ENCODE measurements around the gene TDRD7. TPM values are rescaled to one million over a fixed set of nuclear protein-coding genes. Genes with fewer than 3 reads are reported as not detected.

TDRD7 gene
- total and polyA plus RNA-seq, 9 of the 15 experiments (the other 6 are each of a cell fraction or from before 2014, with no cell fraction given), result 2.2 to 7.7 (median 5.2) TPM

- Histone ChIP-seq H3K4me2 (ENCODE audit: insufficient read depth, low read length) (no peak overlapping the region), H3K36me3 (ENCODE audit: control insufficient read depth, insufficient read depth, low read length) (no peaks in the 10 kb centered on the region), H3K27ac (ENCODE audit: extremely low read depth, low read depth, low read length) (no peak overlapping the region), H3K4me1 (replicated peaks in 1 of 2; ENCODE audit: control insufficient read depth in 2 of 2, insufficient read depth in 2 of 2, low read length in 2 of 2) (no peaks in the 10 kb centered on the region), H3K79me2 (ENCODE audit: control insufficient read depth, insufficient read depth, low read length) (no peaks in the 10 kb centered on the region), H3K27me3 (ENCODE audit: control insufficient read depth in 2 of 2, insufficient read depth in 2 of 2, low read length in 2 of 2) (no peaks in the 10 kb centered on the region), H3K9ac (ENCODE audit: insufficient read depth in 1 of 2, low read depth in 2 of 2, low read length in 2 of 2) (no peak overlapping the region), H3K9me3 (replicated peaks; ENCODE audit: control insufficient read depth, insufficient read depth, low read depth, low read length) (no peaks in the 10 kb centered on the region), H4K20me1 (replicated peaks; ENCODE audit: control insufficient read depth, insufficient read depth, low read length) (no peaks in the 10 kb centered on the region), H3K4me3 (no peak overlapping the region), H2AFZ (ENCODE audit: low read depth, low read length) (no peak overlapping the region), H3K9me1 (ENCODE audit: control insufficient read depth, insufficient read depth, low read length) (no peaks in the 10 kb centered on the region)
- no peak for TF ChIP-seq HMGN3 (IDR thresholded peaks at IDR 0.05; ENCODE audit: borderline replicate concordance, extremely low read depth, insufficient read length, low read depth, low read length)
- no peak for TF ChIP-seq L3MBTL2 (IDR thresholded peaks at IDR 0.05)
- TF ChIP-seq SREBF2 (CRISPR knock-in tag; IDR thresholded peaks at IDR 0.05), result no peak
- no peak for TF ChIP-seq ZNF740 (CRISPR knock-in tag; IDR thresholded peaks at IDR 0.05)
- TF ChIP-seq ZNF740 (tag; IDR thresholded peaks at IDR 0.05), result no peak
- no peak for TF ChIP-seq CTCF (IDR thresholded peaks at IDR 0.05 in 2 of 3, conservative IDR thresholded peaks at IDR 0.05 in 1 of 3; ENCODE audit: insufficient read depth in 2 of 3, low read depth in 1 of 3, low read length in 3 of 3)
- TF ChIP-seq SOX6 (IDR thresholded peaks at IDR 0.05), result no peak
- no peak for TF ChIP-seq HDAC6 (IDR thresholded peaks at IDR 0.05; ENCODE audit: low read depth, low read length)
- TF ChIP-seq PKNOX1 (IDR thresholded peaks at IDR 0.05), result no peak
- TF ChIP-seq PML (IDR thresholded peaks at IDR 0.05; ENCODE audit: low read length), result no peak
- TF ChIP-seq ZNF830 (CRISPR knock-in tag; IDR thresholded peaks at IDR 0.05), result no peak
- no peak for TF ChIP-seq TAL1 (IDR thresholded peaks at IDR 0.05)
- TF ChIP-seq ESRRA (IDR thresholded peaks at IDR 0.05; ENCODE audit: borderline replicate concordance, low read depth), result no peak
- POLR2A ChIA-PET, result no interaction called here
- no peak for FAIRE-seq
- no TSS peak for BruUV-seq (replicated peaks)
- 28% methylated on average over 2 of the region's 2 CpGs for WGBS (ENCODE audit: insufficient coverage, low coverage, missing lambda C conversion rate)
- intact Hi-C loops (cut with micrococcal nuclease), result no loop called here
- in situ Hi-C loops (cut with MboI), result no loop called here
- ATAC-seq, result no peak
- CTCF ChIA-PET (ENCODE audit: low intra/inter-chr PET ratio), result no interaction called here
- DNase-seq (ENCODE audit: extremely low read depth in 1 of 4, low spot score in 3 of 4), result no peak
Measured at GRCh38 chr9:97445119-97445701, 33.3 kb downstream of the TDRD7 start.

Data from K562 (cell line).